ENCODE results near the gene MAMDC4.
A peak's percentile ranks its signal among the peaks of the same experiment; 100 is the strongest.
"Not testable (repeated sequence)": the region's sequence is repeated elsewhere in the genome, so short reads cannot be mapped to it uniquely, and the experiment has no call there.

Gene MAMDC4

DNA sequence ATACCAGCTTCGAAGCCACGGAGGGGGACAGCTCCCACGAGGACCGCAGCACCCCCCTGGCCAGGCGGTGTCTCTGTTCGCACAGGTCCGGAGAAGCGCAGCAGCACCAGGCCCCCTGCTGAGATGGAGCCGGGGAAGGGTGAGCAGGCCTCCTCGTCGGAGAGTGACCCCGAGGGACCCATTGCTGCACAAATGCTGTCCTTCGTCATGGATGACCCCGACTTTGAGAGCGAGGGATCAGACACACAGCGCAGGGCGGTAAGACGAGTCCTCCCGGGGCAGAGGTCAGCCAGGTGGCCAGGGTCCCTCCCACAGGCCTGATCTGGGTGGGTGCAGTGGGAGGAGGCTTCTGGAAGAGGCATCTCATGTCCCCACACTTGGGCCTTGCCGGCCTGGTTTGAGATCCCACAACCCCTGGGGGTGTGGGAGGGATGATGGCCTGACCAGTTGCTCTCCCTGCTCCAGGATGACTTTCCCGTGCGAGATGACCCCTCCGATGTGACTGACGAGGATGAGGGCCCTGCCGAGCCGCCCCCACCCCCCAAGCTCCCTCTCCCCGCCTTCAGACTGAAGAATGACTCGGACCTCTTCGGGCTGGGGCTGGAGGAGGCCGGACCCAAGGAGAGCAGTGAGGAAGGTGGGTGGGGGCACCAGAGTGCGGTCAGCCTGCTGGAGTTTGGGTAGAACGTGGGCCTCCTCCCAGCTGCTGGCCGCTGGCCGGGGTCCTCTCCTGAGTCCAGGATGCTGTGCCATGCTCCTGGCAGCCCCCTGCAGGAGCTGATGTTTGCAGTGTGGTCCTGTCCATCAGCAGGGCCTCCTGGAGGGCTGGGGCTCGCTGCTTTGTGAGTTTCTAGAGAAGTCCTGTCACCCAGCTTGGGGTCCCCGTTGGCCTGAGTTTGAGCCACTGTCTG is 12.7 kb upstream of the MAMDC4 start:
- no peak for DNase-seq (ENCODE audit: low read depth)

GRCh38 chr9:136840140-136840876 is 11.8 kb upstream of the MAMDC4 start:
- no peak for DNase-seq (ENCODE audit: low read depth)

- DNase-seq (ENCODE audit: low read depth), result no peak
Observed at GRCh38 chr9:136840877-136841645, 11.1 kb upstream of the MAMDC4 start.

DNA sequence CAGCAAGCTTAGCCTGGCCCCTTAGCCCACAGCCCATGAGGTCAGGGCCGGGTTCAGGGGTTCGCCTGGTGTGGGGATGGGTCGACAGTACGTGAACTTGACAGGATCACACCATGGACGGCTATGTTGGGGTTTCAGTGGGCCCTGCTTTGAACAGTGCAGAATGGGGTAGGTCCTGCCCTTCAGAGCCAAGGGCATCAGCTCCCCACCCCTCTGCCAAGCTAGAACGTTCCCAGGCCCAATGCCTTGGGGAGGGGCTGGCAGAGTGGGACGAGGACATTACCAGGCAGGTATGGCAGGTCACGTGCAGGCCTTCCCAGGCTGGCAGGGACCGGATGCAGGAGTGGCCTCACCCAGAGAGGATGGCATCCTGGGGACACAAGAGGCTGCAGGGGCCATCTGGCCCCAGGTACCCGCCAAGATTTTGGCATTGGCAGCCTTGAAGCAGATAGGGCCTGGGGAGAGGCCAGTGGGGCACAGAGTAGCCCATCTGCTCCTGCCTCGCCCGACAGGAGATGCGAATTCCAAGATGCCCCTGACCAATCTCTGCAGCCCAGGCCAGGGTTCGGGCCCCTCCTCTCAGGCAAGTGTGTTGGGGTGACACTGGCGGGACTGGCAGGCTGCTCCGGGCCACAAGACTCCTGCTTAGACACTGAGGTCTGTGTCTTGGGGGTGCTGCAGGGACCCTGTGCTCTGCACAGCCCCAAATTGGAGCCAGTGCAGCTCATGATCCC is 10.3 kb upstream of the MAMDC4 start:
- DNase-seq (ENCODE audit: low read depth), result not testable (repeated sequence)

- peak; percentile 81 for DNase-seq (ENCODE audit: low read depth)
Observed at GRCh38 chr9:136842380-136842948, 9.7 kb upstream of the MAMDC4 start, which contains the start of gene AJM1. Gene AJM1 (plus strand): TSS chr9:136842478. CDS start chr9:136844415, 1,937 bp downstream.

DNA sequence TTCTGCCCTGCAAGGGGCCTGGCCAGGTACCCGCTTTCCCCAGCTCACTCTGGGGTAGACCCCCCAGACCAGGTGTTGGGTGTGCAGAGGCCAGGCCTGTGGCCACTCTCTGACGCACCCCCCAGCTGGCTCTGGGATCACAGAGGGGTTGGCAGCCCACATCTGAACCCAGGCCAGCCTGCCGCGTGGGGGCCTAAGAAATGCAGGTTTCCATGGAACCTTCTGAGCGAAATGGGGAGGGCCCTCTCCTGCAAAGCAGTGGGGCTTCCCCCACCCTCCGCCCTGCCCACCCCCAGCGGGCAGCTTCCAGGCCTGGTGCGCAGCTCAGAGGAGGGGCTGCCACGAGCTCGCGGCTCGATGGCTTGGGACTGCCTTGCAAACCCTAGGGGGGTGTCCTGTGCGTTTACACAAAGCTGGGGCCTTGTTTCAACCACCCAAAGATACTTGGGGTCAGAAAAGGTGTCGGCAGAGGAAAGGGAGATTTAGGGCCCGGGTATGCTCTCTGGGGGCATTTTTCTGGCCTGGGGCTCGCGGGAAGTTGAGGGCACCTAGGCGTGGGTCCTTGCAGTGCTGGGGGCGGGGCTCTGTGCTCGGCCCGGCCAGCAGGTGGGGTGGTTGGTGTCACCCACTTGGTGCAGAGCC is 8.9 kb upstream of the MAMDC4 start:
- DNase-seq (ENCODE audit: low read depth), result not testable (repeated sequence)

DNA sequence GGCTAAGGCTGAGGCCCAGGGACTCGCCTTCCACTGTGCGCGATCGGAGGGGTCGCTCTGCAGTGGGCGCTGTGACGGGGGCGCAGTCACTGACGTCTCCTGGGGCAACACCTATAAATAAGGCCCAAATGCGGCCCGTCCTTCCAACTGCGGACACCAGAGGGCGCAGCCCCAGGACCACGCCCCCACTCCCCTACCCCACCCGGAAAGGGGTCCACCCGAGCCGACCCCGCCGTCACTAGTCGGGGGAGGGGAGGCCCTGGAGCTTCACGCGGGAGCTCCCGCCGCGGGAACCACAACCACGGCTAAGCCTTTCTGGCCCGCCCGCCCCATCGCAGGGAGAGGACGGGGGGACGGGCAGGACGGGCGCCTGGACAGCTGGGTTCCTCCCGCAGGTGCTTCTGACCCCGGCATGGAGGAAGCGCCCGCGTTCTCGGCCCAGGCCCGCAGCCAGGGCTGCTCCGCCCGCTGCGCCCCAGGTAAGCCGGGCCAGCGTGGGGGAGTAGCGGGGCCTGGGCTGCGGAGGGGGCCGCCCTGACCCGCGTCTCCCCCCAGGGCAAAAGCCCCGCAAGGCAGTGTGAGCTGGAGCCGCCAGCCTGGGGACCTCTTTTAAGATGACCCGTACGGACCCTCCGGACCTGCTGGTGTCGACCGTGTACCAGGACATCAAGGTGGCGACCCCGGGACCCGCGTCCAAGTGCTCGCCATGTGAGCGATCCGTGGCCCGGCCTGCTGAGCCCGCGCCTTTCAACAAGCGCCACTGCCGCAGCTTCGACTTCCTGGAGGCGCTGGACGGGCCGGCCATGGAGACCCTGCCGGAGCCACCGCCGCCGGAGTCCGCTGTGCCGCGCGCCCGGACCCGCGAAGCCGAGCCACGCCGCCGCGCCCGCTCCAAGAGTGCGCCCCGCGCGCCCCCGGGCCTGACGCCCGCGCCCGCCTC is 8.1 kb upstream of the MAMDC4 start:
- peak; percentile 55 for DNase-seq (ENCODE audit: low read depth)

- peak; percentile 29 for DNase-seq (ENCODE audit: low read depth)
Observed at GRCh38 chr9:136844761-136845464, 7.2 kb upstream of the MAMDC4 start.

- DNase-seq (ENCODE audit: low read depth), result no peak
Observed at GRCh38 chr9:136845465-136846260, 6.5 kb upstream of the MAMDC4 start.

DNA sequence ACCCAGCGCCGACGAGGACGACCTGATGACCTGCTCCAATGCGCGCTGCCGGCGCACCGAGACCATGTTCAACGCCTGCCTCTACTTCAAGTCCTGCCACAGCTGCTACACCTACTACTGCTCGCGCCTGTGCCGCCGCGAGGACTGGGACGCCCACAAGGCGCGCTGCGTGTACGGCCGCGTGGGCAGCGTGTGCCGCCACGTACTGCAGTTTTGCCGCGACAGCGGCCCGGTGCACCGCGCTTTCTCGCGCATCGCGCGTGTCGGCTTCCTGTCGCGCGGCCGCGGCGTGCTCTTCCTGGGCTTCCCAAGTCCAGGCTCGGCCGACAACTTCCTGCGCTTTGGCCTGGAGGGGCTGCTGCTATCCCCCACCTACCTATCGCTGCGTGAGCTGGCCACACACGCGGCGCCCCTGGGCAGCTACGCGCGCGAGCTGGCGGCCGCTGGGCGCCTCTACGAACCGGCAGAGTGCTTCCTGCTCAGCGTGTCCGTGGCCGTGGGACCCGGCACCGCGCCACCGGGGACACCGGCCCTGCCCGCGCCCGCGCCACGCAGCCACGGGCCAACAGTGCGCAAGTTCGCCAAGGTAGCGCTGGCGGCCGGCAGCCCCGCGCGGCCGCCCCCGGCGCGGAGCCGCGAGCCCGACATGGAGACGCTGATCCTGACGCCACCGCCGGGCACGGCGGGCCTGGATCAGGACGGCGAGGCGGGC is 5.6 kb upstream of the MAMDC4 start:
- DNase-seq (ENCODE audit: low read depth), result no peak

DNA sequence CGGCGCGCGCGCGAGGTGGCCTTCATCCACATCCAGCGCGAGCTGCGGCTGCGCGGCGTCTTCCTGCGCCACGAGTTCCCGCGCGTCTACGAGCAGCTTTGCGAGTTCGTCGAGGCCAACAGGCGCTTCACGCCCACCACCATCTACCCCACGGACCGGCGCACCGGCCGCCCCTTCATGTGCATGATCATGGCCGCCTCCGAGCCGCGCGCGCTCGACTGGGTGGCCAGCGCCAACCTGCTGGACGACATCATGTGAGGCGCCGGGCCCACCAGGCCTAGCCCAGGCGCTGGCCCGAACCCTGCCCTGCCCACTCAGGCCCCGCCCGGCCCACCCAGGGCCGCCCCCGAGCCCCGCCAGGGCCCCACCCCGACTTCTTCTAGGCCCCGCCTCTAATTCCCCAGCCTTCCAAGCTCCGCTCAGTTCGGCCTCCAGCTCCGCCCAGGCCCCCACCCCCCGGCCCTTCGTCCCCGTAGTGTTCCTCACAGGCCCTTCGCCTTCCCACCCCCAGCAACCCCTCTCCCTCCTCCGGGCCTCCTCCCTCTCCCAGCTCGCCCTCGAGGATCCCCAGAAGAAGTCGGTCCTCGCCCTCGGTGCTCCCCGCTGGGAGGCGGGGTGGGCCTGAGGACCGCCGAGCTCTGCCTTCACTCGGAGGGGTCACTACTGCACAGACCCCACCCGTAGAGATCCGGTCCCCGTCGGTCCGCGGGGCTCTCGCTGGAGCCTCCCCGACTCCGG is 4.9 kb upstream of the MAMDC4 start:
- DNase-seq (ENCODE audit: low read depth), result no peak

DNA sequence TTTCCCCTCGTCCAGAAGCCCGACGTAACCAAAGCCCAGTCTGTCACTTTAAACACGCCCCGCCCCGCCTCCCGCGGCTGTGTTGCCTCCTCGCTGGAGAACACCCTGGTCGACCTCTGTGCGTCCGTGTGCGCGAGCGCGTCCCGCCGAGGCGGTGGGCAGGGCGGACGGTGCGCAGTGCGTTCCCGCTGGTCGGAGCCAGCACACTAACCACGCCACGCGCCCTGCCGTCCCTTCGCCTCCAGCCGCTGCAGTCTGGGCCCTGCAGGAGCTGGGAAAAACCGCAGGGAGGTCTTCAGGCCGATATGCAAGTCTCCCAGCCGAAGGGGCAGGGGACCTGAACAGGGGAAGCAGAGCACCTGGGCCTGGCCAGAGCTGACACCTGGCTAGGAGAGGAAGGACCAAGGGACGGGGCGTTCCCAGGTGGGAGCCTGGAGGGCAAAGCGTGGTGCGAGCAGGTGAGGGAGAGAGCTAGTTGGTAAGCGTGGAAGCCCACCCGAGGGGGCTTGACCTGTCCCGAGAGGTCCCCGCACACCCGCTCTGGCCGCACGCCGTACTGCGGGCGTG is 4.2 kb upstream of the MAMDC4 start:
- peak; percentile 84 for DNase-seq (ENCODE audit: low read depth)

DNA sequence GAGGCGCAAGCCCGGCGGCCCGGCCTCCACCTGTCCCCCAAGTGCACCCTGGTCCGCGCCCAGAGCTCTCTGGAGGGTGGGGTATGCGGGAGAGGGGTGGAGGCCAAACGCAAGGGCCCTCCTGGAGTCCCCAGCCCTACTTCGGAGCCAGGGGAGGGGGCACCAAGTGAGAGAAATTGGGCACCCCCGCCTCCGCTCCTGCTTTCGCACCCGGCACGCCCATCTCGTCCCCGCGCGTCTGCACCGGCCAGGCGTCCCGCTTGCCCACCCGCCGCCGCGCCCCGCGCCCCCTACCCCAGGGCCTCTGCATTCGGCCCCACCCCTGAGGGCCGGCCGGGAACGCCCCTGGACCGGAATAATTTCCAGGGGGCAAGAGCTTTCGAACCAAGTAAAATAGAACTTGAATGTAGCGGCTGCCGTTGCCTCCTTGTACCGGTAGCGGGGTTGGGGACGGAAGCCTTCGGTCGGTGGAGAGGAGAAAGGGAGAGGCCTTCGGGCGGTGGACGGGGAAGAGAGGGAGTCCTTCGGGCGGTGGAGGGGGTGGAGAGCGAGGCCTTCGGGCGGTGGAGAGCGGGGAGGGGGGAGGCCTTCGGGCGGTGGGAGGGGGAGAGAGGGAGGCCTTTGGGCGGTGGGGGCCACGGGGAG is 3.6 kb upstream of the MAMDC4 start:
- peak; percentile 39 for DNase-seq (ENCODE audit: low read depth)

- DNase-seq (ENCODE audit: low read depth), result peak; percentile 95
Observed at GRCh38 chr9:136849038-136849959, 2.8 kb upstream of the MAMDC4 start, which contains the start of gene PHPT1. Gene PHPT1 (plus strand): TSS chr9:136849409. CDS start chr9:136849431, 22 bp downstream.
